ENCODE measurements around the gene ZBTB45.

ZBTB45 gene

GRCh38 chr19:58519355-58520256 lies at the start of gene ZBTB45:
TSS of gene ZBTB45 (minus strand) at chr19:58519810. CDS start at chr19:58517673, 2,137 bp downstream.
- DNase-seq (ENCODE audit: low read depth): peak; percentile 91

- no peak for DNase-seq (ENCODE audit: low read depth)
These were observed 49.0 kb upstream of the ZBTB45 start for GRCh38 chr19:58568453-58569130.

- DNase-seq (ENCODE audit: low read depth): no peak
These were observed 47.4 kb upstream of the ZBTB45 start for GRCh38 chr19:58566989-58567388.

GRCh38 chr19:58563823-58564222 lies 44.2 kb upstream of the ZBTB45 start:
- no peak for DNase-seq (ENCODE audit: low read depth)

- no peak for DNase-seq (ENCODE audit: low read depth)
These were observed 43.5 kb upstream of the ZBTB45 start for GRCh38 chr19:58563034-58563573.

GRCh38 chr19:58562122-58563033 lies 42.8 kb upstream of the ZBTB45 start:
- peak; percentile 38 for DNase-seq (ENCODE audit: low read depth)

GRCh38 chr19:58561373-58562121 lies 41.9 kb upstream of the ZBTB45 start:
- no peak for DNase-seq (ENCODE audit: low read depth)

- no peak for DNase-seq (ENCODE audit: low read depth)
These were observed 41.3 kb upstream of the ZBTB45 start for GRCh38 chr19:58560921-58561320.

GRCh38 chr19:58560007-58560887 lies 40.6 kb upstream of the ZBTB45 start:
- no peak for DNase-seq (ENCODE audit: low read depth)

GRCh38 chr19:58559275-58560006 lies 39.8 kb upstream of the ZBTB45 start:
- peak; percentile 82 for DNase-seq (ENCODE audit: low read depth)

- DNase-seq (ENCODE audit: low read depth): peak; percentile 100
These were observed 39.1 kb upstream of the ZBTB45 start for GRCh38 chr19:58558623-58559274.

GRCh38 chr19:58558066-58558622 lies 38.5 kb upstream of the ZBTB45 start, which contains the start of gene UBE2M:
TSS of gene UBE2M (minus strand) at chr19:58558611. CDS start at chr19:58558381, 230 bp downstream.
- DNase-seq (ENCODE audit: low read depth): no peak

- no peak for DNase-seq (ENCODE audit: low read depth)
These were observed 37.8 kb upstream of the ZBTB45 start for GRCh38 chr19:58557221-58558065.

- no peak for DNase-seq (ENCODE audit: low read depth)
These were observed 37.1 kb upstream of the ZBTB45 start for GRCh38 chr19:58556622-58557220.

GRCh38 chr19:58555920-58556621 lies 36.5 kb upstream of the ZBTB45 start:
- DNase-seq (ENCODE audit: low read depth): no peak

- no peak for DNase-seq (ENCODE audit: low read depth)
These were observed 35.8 kb upstream of the ZBTB45 start for GRCh38 chr19:58555369-58555885.
